GM12878 (cell line): ENCODE results near the gene FARS2. TPM values are rescaled to one million over a fixed set of nuclear protein-coding genes. Genes with fewer than 3 reads are reported as not detected.

ENCODE experiments used
- ATAC-seq: fragments of 200-7000 bp; cut with Tn5 transposase; 3 replicates; pipeline ENCODE4 v1.9.1; 2020; ENCODE audit warnings: mild to moderate bottlenecking, moderate library complexity
- BruUV-seq: library from RNA; stranded (reverse); fragments of 400-500 nt; replicated peaks from 2 replicates; lab custom pipeline; 2021; lab: Mats Ljungman, UMichigan
- CTCF ChIA-PET: fragments of 300-600 bp; sonication (Branson Sonifier 250); formaldehyde crosslinking; extraction: SDS; loops from one replicate; lab custom pipeline; 2021; ENCODE audit warnings: inconsistent platforms; lab: Yijun Ruan, JAX
- POLR2A ChIA-PET: fragments of 350-600 bp; formaldehyde crosslinking; extraction: SDS; loops from one replicate; lab custom pipeline; 2021; ENCODE audit warnings: inconsistent platforms; lab: Charles Lee
- RAD21 ChIA-PET: fragments of 300-600 bp; sonication (Branson Sonifier 250); formaldehyde crosslinking; loops from one replicate; lab custom pipeline; 2023; ENCODE audit warnings: antibody characterized with exemption; ENCODE audit not compliant: unreplicated experiment; lab: Charles Lee
- SMC1A ChIA-PET: fragments of 300-600 bp; sonication (Branson Sonifier 250); formaldehyde crosslinking; loops from one replicate; lab custom pipeline; 2023; ENCODE audit not compliant: unreplicated experiment, uncharacterized antibody; lab: Charles Lee
- DNase-seq: peaks from one replicate; pipeline ENCODE4 v3.0.0-alpha.2; 2011; ENCODE audit warnings: low read depth, low spot score
- FAIRE-seq: peaks from 3 replicates; lab custom pipeline; 2011; peaks lifted over from hg19 to GRCh38; lab: Jason Lieb, UNC
- H2AFZ ChIP-seq: 2 replicates; pipeline ENCODE4 v1.6.0; 2011; ENCODE audit warnings: low read depth, low read length, control low read depth; ENCODE audit not compliant: control insufficient read depth
- H3K27ac ChIP-seq: 2 replicates; pipeline ENCODE4 v1.5.1; 2011; ENCODE audit warnings: control low read depth; ENCODE audit not compliant: control insufficient read depth, insufficient read depth
- H3K27me3 ChIP-seq, 2 experiments: replicated peaks in 1 of 2; 2 replicates each; pipeline versions ENCODE4 v1.6.0 to v1.6.1; 2011; ENCODE audit warnings: low read length in 1 of 2; ENCODE audit not compliant: control insufficient read depth in 2 of 2, insufficient read depth in 2 of 2
- H3K36me3 ChIP-seq, 2 experiments: 2 replicates each; pipeline ENCODE4 v1.5.1; 2011; ENCODE audit warnings: low read length in 1 of 2; ENCODE audit not compliant: control insufficient read depth in 2 of 2, insufficient read depth in 2 of 2
- H3K4me1 ChIP-seq: 2 replicates; pipeline ENCODE4 v1.6.1; 2011; ENCODE audit warnings: mild to moderate bottlenecking, low read length, moderate library complexity, mixed read lengths; ENCODE audit not compliant: control insufficient read depth, insufficient read depth
- H3K4me2 ChIP-seq: 2 replicates; pipeline ENCODE4 v1.6.0; 2011; ENCODE audit warnings: control low read depth; ENCODE audit not compliant: control insufficient read depth, insufficient read depth
- H3K4me3 ChIP-seq: fragments of 200-600 bp; sonication (generic); 2 replicates; pipeline ENCODE4 v1.5.1; 2016
- H3K79me2 ChIP-seq: 2 replicates; pipeline ENCODE4 v1.6.0; 2011; ENCODE audit warnings: low read length; ENCODE audit not compliant: control insufficient read depth, insufficient read depth
- H3K9ac ChIP-seq: 2 replicates; pipeline ENCODE4 v1.8.0; 2011; ENCODE audit warnings: low read length, control low read depth, mixed read lengths; ENCODE audit not compliant: control insufficient read depth, insufficient read depth
- H3K9me3 ChIP-seq: replicated peaks from 3 replicates; pipeline ENCODE4 v1.5.1; 2011; ENCODE audit warnings: mild to moderate bottlenecking, low read length; ENCODE audit not compliant: control insufficient read depth, insufficient read depth
- H4K20me1 ChIP-seq: 2 replicates; pipeline ENCODE4 v1.6.0; 2011; ENCODE audit not compliant: control insufficient read depth, insufficient read depth
- RBBP5 ChIP-seq: fragments of 200-600 bp; sonication (generic); conservative IDR thresholded peaks from 2 replicates; pipeline ENCODE4 v1.6.1; 2016
- ZBED1 ChIP-seq: IDR thresholded peaks from 2 replicates; pipeline ENCODE4 v1.6.1; 2016; ENCODE audit warnings: borderline replicate concordance
- WGBS: methylation state at CpG from one replicate; pipeline ENCODE4 v1.1.6; 2016; ENCODE audit warnings: low lambda C conversion rate; ENCODE audit not compliant: insufficient replicate concordance, insufficient coverage; ENCODE audit errors: missing lambda C conversion rate; 5-methylcytosine and 5-hydroxymethylcytosine counted together
- in situ Hi-C: fragments of 300-500 bp; cut with MboI; formaldehyde crosslinking; loops from 9 replicates; pipeline ENCODE4 v1.14.3; 2018; ENCODE audit warnings: mixed read lengths
- intact Hi-C: fragments of 100-400 bp; cut with micrococcal nuclease; formaldehyde crosslinking; loops from one replicate; pipeline ENCODE4 v1.14.2; 2022; ENCODE audit not compliant: unreplicated experiment
- polyA plus RNA-seq, 11 experiments: library from polyadenylated mRNA; depleted of rRNA in 4 of 11; unstranded in 6 of 11; stranded (reverse) in 5 of 11; fragments of >200 nt; fragmentation: Nextera tagmentation in 4 of 11; fragmentation: Illumina TruSeq in 1 of 11; extraction: Ambion mirVana in 4 of 11; extraction: Trizol in 1 of 11; gene quantifications; 1 replicate in 1 of 11; 2 replicates in 10 of 11; pipeline versions ENCODE4 v1.2.1 to v1.2.3, GENCODE V29; 2011 to 2016; ENCODE audit warnings: inconsistent platforms in 2 of 11, missing spikeins in 2 of 11, low read depth in 1 of 11
- total RNA-seq, 4 experiments: library from RNA; depleted of rRNA in 3 of 4; stranded (reverse); fragments of >200 nt in 3 of 4; fragmentation: Illumina TruSeq in 1 of 4; extraction: Trizol in 1 of 4; gene quantifications; 2 replicates each; pipeline versions ENCODE4 v1.2.1 to v1.2.3, GENCODE V29; 2013 to 2021
- TF ChIP-seq, protein P1 (sequence below): fragments of 450-650 bp; IDR thresholded peaks from 2 replicates; pipeline ENCODE4 v1.6.1; 2017; ENCODE audit warnings: mild to moderate bottlenecking, moderate library complexity

Gene FARS2
- total and polyA plus RNA-seq, 10 of the 15 experiments (the other 5 are each of a cell fraction or from before 2014, with no cell fraction given): 16.8 to 46.7 (median 25.6) TPM

DNA sequence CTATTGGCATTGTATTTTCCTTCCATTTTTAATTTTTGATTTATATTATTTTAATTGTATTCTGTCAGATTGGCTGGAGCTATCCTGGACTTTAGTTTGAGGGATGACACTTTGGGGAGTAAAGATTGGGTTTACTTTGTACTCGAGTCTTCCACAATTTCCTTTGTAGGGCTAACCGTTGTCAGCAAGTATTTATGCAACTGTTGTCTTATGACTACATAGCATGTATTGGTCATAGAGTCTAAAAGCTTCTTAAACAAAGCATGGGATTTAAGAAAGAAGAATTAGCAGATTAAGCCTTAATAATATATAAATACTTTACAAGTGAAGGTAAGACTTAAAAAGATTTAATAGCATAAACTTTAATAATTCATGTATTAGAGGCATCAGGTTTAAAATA, 19.6 kb downstream of the FARS2 start (continued):
- no peak for TF ChIP-seq RBBP5
- TF ChIP-seq, all 136 proteins: peak for 0

DNA sequence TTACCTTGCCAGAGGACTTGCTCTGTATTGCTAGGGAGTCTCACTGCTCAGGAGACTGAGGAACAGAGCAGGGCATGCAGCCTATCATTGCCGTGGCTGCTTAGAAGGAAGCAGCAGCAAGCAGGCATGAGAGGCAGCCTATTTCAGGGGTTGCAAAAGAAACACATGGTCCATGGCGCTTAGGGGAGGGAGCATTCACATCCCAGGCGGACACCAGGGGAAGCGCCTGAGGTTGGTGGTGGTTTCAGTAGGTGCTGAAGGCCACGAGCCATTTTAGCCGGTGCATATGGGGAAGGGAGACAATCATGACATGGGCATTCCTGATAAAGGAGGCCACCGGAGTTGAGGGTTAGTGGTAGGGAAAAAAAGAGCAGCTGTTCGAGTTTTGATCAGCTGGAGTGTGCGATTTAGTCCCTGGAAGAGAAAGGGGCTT, 20.9 kb downstream of the FARS2 start:
- ChIA-PET RAD21 (no interaction called here), SMC1A (no interaction called here), CTCF (no interaction called here), POLR2A (interaction anchor here (0.6 kb wide), 1 partner anchor 1191 kb away, joined by 3 read pairs; no protein-coding TSS in a partner anchor)
- Histone ChIP-seq H3K4me2 (no peak overlapping the region), H3K4me3 (no peak overlapping the region), H3K4me1 (peaks cover 27% of the 10 kb centered on the region), H3K9me3 (no peaks in the 10 kb centered on the region), H3K27ac (no peak overlapping the region), H3K27me3 (no peaks in the 10 kb centered on the region), H3K9ac (no peak overlapping the region), H3K36me3 (no peaks in the 10 kb centered on the region; a peak in 1 of 4 replicates), H2AFZ (no peak overlapping the region), H4K20me1 (no peaks in the 10 kb centered on the region), H3K79me2 (peaks cover 2% of the 10 kb centered on the region)
- intact Hi-C loops (no loop called here), in situ Hi-C loops (no loop called here)
- no peak for TF ChIP-seq ZBED1
- TF ChIP-seq, protein P1, sequence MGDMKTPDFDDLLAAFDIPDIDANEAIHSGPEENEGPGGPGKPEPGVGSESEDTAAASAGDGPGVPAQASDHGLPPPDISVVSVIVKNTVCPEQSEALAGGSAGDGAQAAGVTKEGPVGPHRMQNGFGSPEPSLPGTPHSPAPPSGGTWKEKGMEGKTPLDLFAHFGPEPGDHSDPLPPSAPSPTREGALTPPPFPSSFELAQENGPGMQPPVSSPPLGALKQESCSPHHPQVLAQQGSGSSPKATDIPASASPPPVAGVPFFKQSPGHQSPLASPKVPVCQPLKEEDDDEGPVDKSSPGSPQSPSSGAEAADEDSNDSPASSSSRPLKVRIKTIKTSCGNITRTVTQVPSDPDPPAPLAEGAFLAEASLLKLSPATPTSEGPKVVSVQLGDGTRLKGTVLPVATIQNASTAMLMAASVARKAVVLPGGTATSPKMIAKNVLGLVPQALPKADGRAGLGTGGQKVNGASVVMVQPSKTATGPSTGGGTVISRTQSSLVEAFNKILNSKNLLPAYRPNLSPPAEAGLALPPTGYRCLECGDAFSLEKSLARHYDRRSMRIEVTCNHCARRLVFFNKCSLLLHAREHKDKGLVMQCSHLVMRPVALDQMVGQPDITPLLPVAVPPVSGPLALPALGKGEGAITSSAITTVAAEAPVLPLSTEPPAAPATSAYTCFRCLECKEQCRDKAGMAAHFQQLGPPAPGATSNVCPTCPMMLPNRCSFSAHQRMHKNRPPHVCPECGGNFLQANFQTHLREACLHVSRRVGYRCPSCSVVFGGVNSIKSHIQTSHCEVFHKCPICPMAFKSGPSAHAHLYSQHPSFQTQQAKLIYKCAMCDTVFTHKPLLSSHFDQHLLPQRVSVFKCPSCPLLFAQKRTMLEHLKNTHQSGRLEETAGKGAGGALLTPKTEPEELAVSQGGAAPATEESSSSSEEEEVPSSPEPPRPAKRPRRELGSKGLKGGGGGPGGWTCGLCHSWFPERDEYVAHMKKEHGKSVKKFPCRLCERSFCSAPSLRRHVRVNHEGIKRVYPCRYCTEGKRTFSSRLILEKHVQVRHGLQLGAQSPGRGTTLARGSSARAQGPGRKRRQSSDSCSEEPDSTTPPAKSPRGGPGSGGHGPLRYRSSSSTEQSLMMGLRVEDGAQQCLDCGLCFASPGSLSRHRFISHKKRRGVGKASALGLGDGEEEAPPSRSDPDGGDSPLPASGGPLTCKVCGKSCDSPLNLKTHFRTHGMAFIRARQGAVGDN: no peak
- WGBS: 69% methylated on average over 9 of the region's 9 CpGs
- no peak for ATAC-seq
- BruUV-seq: no TSS peak
- no peak for DNase-seq
- FAIRE-seq: no peak
